Nephron (organoid): Measurements from ENCODE around the gene XPA.

ENCODE experiments used
- H3K27ac Mint-ChIP-seq, 3 experiments: 2 replicates each; pipeline ENCODE4 v1.8.0; 2020; ENCODE audit warnings: mixed read lengths in 3 of 3, mild to moderate bottlenecking in 2 of 3, moderate library complexity in 1 of 3
- H3K27me3 Mint-ChIP-seq: 2 replicates; pipeline ENCODE4 v1.8.0; 2021; ENCODE audit warnings: low read depth, mild to moderate bottlenecking, moderate library complexity, mixed read lengths
- H3K36me3 Mint-ChIP-seq: 2 replicates; pipeline ENCODE4 v1.8.0; 2020; ENCODE audit warnings: low read depth, mixed read lengths
- H3K4me1 Mint-ChIP-seq: 2 replicates; pipeline ENCODE4 v1.8.0; 2020; ENCODE audit warnings: mixed read lengths
- H3K4me3 Mint-ChIP-seq, 3 experiments: 2 replicates each; pipeline ENCODE4 v1.8.0; 2020; ENCODE audit warnings: mild to moderate bottlenecking in 3 of 3, mixed read lengths in 3 of 3, moderate library complexity in 2 of 3
- H3K9me3 Mint-ChIP-seq: 2 replicates; pipeline ENCODE4 v1.8.0; 2020; ENCODE audit warnings: mixed read lengths
- TF ChIP-seq, protein P1 (sequence below), 3 experiments: fragments of 200-600 bp; sonication (generic); IDR thresholded peaks; one replicate each; pipeline ENCODE4 v1.5.0; 2021; ENCODE audit warnings: antibody characterized with exemption in 3 of 3; ENCODE audit not compliant: unreplicated experiment in 3 of 3

XPA gene

DNA sequence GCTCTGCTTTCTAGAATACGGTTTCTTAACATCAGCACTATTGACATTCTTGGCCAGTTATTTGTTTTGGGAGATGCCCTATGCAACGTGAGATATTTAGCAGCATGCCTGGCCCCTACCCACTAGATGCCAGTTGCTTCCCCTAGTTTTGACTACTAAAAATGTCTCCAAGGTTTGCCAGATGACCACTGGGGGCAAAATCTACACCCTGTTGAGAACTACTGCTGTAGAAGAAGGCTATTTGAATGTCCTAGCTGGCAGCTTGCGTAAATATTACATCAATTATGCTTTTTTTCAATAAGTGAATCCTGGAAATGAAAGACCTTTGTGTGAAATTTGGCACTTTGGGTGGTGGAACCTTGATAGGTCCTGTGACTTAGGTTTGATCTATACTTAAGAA lies 58.5 kb downstream of the XPA start:
- no peaks in the 10 kb centered on the region for H3K27me3 Mint-ChIP-seq
- H3K9me3 Mint-ChIP-seq = no peaks in the 10 kb centered on the region
- H3K27ac Mint-ChIP-seq = no peak overlapping the region
- H3K36me3 Mint-ChIP-seq = peaks cover 15% of the 10 kb centered on the region
- no peak overlapping the region for H3K4me3 Mint-ChIP-seq
- peaks cover 49% of the 10 kb centered on the region for H3K4me1 Mint-ChIP-seq
- TF ChIP-seq, protein P1, sequence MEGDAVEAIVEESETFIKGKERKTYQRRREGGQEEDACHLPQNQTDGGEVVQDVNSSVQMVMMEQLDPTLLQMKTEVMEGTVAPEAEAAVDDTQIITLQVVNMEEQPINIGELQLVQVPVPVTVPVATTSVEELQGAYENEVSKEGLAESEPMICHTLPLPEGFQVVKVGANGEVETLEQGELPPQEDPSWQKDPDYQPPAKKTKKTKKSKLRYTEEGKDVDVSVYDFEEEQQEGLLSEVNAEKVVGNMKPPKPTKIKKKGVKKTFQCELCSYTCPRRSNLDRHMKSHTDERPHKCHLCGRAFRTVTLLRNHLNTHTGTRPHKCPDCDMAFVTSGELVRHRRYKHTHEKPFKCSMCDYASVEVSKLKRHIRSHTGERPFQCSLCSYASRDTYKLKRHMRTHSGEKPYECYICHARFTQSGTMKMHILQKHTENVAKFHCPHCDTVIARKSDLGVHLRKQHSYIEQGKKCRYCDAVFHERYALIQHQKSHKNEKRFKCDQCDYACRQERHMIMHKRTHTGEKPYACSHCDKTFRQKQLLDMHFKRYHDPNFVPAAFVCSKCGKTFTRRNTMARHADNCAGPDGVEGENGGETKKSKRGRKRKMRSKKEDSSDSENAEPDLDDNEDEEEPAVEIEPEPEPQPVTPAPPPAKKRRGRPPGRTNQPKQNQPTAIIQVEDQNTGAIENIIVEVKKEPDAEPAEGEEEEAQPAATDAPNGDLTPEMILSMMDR (IDR thresholded peaks at IDR 0.05; ENCODE audit: unreplicated experiment in 3 of 3) = no peak

DNA sequence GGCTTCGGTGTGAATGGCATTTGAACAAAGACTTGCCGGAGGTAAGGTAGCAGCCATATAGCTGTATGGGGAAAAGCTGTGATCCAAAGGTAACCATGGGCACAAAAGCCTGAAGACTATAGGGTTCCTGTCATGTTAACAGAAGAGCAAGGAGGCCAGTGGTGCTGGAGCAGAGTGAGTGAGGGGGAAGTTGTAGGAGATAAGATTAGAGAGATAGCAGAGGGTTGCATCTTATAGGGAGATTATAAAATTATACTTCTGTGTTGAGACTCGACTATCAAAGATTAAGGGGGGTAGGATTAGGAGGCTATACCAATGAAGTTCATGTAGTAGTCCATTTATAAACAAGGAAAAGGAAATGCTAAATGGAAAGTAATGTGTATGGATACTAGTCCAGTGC lies 60.2 kb downstream of the XPA start:
- Mint-ChIP-seq H3K36me3 (peaks cover 5% of the 10 kb centered on the region), H3K27ac (peak overlapping the region in 1 of 3 experiments; percentile 2), H3K4me3 (peak overlapping the region; percentile 2 to 73 (median 22)), H3K4me1 (peaks cover 51% of the 10 kb centered on the region), H3K9me3 (no peaks in the 10 kb centered on the region), H3K27me3 (no peaks in the 10 kb centered on the region)
- TF ChIP-seq, protein P1 (IDR thresholded peaks at IDR 0.05; ENCODE audit: unreplicated experiment in 3 of 3) = no peak

DNA sequence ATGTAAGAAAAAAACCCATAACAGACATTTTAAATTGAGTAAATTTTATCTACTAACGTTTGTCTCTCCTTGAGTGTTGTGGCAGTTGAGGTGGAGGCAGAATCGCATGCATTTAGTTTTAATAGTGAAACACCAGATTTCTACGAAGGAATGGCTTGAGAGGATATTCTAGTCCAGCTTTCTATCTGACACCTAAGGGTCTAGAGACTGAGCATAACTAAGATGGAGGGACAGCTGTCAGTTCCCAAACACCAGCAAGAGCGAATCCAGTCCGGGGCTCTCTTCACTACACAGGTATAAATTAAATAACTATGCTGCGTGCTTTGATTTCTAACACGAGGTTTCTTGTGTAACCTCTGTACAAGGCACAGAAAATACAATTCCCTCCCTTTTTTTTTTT lies 62.1 kb downstream of the XPA start:
- peaks cover 50% of the 10 kb centered on the region for H3K4me1 Mint-ChIP-seq

DNA sequence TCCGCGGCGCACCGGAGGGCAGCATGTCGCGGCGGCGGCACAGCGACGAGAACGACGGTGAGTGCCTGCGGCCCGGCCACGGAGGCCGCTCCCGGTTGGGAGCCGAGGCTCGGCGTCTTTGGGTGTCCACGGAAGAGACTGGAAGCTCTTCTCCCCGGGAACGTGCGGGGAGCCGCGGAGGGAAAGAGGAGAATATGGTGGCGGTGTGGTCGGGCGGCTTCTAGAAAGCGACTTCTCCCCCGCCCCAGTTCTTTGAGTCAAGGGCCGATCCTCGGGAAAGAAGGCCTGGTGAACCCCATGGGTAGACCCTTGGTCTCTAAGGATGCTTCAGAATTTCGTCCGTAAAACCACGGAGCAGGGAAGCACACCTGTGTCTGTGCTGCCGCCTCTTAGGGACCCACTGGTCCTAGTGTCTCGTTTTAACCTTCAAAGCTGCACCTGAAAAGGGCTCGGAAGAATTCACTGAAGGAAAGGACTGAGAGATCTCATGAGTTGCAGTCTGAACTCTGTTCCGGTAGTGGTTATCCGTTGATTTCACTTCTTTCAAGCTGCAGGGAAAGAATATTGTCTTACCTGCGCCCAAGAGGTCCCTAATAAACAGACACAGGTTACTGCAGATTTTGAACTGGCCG lies 63.2 kb downstream of the XPA start:
- H3K4me1 Mint-ChIP-seq = peaks cover 54% of the 10 kb centered on the region
- TF ChIP-seq, protein P1 (IDR thresholded peaks at IDR 0.05; ENCODE audit: unreplicated experiment in 3 of 3) = no peak
- no peaks in the 10 kb centered on the region for H3K27me3 Mint-ChIP-seq
- H3K27ac Mint-ChIP-seq = peak overlapping the region; percentile 96 to 100 (median 99)
- H3K4me3 Mint-ChIP-seq = peak overlapping the region; percentile 92 to 95 (median 92)
- H3K36me3 Mint-ChIP-seq = no peaks in the 10 kb centered on the region
- no peaks in the 10 kb centered on the region for H3K9me3 Mint-ChIP-seq

More for the DNA sequence above, 62.1 kb downstream of the XPA start:
- H3K4me3 Mint-ChIP-seq = peak overlapping the region; percentile 92 to 95 (median 92)
- no peaks in the 10 kb centered on the region for H3K9me3 Mint-ChIP-seq
- H3K36me3 Mint-ChIP-seq = no peaks in the 10 kb centered on the region
- H3K27ac Mint-ChIP-seq = peak overlapping the region; percentile 96 to 100 (median 99)
- no peaks in the 10 kb centered on the region for H3K27me3 Mint-ChIP-seq
- TF ChIP-seq, protein P1 (IDR thresholded peaks at IDR 0.05; ENCODE audit: unreplicated experiment in 3 of 3) = no peak

DNA sequence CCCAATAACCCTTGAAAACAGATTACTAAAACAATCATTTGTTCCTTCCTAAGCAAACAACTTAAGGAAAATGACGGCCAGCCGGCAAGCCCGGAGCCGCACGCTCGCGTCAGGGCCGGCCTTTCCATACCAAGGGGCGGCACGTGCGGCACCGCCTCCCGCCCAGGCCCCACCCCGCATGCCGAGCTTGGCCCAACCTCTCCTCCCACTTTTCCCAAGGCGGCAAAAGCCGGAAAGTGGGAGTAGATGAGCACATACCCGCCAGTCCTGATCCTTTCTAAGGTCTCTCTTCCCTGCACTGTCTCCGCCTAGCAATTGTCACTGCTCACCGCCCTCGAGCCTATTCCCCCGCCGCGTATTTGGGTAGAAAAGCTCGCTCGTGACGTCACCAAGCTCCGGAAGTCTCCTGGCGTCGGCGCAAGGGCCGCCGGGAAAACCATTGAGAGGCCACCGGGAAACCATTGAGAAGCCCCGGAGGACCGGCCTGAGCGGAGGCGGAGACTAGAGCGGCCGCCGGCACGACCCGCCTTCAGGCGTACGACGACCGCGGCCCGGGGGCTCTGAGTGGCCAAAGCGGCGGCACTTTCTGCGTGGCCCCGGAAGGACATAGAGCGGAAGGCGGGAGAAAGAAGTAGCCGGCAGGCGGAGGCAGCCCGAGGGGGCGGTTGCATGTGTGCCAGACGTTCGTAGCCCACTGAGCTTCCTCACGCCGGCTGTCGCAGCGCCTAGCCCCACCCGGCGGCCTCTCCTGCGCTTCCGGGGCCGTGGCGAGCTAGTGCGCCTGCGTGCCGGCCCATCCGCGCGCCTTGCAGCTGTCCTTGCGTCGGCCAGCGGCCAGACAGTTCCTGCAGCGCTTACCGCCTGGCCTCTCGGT lies 63.9 kb downstream of the XPA start, which contains the start of the genes NCBP1 and TSTD2:
Gene NCBP1 (plus strand): TSS at position 837 of the 874 bp plus-strand sequence. CDS start 61 bp downstream, outside the sequence.
Gene TSTD2 (minus strand): TSS at position 384 of the 874 bp plus-strand sequence. CDS start 5,806 bp downstream, outside the sequence.
- Mint-ChIP-seq H3K4me1 (peaks cover 50% of the 10 kb centered on the region), H3K27ac (peak within 1 kb of the TSS; percentile 96 to 100 (median 99)), H3K36me3 (no peaks in the 10 kb centered on the region), H3K27me3 (no peaks in the 10 kb centered on the region), H3K9me3 (no peaks in the 10 kb centered on the region), H3K4me3 (peak within 1 kb of the TSS; percentile 92 to 95 (median 92))
- TF ChIP-seq, protein P1 (IDR thresholded peaks at IDR 0.05; ENCODE audit: unreplicated experiment in 3 of 3) = no peak
